ENCODE measurements around the gene NUDT5.
"Not testable (repeated sequence)": the region's sequence is repeated elsewhere in the genome, so short reads cannot be mapped to it uniquely, and the experiment has no call there.

Gene NUDT5

GRCh38 chr10:12202226-12202625, 6.5 kb upstream of the NUDT5 start:
- no peak for DNase-seq

GRCh38 chr10:12201543-12201942, 5.9 kb upstream of the NUDT5 start:
- no peak for DNase-seq

GRCh38 chr10:12200850-12201249, 5.2 kb upstream of the NUDT5 start:
- DNase-seq = no peak

DNA sequence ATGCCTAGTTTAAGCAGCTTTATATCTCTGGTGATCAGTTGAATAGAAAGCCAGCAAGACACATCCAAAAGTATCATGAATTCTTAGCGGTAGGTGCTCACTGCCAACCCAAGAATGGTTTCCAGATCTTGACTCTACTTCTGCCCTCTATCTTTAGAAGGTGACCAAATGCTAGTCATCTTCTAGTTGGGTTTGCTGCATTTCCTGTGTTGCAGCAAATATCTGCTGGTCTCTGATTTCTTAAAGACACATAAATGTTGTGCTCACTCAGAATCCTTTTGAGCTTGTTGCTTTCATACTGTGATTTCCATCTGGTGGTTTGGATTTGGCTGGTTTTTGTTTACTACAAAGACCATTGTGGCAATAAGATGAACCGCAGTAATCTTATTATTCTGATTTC, 2.5 kb upstream of the NUDT5 start:
- peak; percentile 27 to 38 for DNase-seq

GRCh38 chr10:12196531-12197211, 980 bp upstream of the NUDT5 start:
- DNase-seq = no peak

DNA sequence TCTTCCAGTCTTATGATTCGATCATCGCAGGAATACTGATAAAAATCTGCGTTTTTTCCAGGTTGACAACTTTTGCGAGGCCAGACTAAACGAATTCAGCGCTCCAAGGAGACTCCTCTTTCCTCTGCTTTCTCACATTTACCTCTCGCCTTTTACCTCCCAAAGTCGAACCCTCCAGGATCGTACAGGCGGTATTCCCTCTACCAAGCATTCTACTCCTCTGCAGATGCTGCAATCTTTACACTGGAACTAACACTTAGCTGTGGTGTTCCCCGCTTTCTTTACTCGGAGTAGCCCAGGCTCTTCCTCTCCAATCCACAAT, 449 bp downstream of the NUDT5 start:
- DNase-seq = no peak

DNA sequence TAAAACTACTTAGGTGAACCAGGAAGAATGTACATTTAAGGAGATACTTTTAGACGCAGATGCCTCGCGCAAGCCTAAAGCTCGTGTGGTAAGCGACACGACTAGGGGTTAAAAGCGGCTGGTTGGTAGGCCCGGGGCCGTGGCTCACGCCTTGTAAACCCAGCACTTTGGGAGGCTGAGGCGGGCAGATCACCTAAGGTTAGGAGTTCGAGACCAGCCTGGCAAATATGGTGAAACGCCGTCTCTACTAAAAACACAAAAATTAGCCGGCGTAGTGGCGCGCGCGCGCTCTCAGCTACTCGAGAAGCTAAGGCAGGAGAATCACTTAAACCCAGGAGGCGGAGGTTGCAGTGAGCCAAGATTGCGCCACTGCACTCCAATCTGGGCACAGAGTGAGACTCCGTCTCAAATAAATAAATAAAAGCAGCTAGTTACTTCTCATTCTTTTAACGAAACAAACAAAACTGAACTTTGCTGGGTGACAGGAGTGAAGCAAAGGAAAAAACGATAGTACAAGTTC, 879 bp downstream of the NUDT5 start:
- DNase-seq = peak; percentile 32 to 43

DNA sequence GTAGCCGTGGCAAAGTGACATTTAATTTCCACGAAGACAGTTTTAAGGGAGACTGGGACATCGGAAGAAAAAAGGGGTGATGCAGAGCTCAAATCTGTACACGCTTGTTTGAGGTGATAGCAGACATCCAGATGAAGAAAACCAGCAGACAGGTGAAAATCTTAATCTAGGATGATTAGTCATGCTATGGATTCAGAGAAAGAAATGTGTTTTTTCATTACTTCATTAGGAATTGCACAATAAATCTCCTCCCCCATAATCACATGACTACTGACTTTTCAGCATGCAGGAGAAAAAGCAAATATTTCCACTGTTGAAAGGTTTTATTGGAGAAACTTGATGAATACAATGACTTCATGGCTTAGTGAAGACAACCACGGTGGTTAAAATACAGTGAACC, 2.5 kb downstream of the NUDT5 start:
- DNase-seq = peak; percentile 65 to 73

DNA sequence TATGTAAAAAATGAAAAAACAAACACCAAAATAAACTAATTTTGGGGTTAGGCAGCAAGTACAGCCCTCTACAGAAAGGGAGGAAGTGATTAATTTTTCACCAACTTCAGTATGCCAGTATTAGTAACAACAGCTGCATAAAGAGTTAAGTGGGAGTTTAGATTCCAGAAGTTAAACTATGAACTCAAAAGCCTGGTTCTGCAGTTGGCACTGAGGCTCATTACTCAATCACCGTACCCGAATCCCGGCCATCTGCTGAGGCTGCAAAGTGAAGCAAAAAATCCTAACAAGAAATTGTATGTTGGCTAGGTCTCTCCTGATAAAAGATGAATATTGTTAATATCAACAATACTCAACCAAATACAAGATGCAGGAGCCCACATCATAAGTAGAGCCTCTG, 4.0 kb downstream of the NUDT5 start:
- DNase-seq = peak in 1 of 2 donors; percentile 43

DNA sequence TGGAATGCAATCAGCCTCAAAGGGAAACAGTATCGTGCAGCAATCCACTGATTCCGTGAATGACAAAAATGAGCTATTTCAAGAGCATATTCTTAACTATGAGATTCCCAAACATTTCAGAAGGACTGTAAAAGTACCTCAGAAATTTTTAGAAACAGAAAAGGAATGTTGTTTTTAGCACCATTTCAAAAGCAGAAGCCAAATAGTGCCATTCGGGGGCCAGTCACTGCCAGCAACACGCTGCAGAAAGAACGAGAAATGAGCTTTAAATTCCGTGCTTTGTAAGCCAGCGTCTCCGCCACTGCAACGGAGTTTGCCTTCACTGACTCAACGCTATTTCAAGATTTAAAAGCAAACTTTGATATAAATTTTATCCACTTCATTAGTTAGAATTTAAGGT, 6.3 kb downstream of the NUDT5 start:
- DNase-seq = no peak

DNA sequence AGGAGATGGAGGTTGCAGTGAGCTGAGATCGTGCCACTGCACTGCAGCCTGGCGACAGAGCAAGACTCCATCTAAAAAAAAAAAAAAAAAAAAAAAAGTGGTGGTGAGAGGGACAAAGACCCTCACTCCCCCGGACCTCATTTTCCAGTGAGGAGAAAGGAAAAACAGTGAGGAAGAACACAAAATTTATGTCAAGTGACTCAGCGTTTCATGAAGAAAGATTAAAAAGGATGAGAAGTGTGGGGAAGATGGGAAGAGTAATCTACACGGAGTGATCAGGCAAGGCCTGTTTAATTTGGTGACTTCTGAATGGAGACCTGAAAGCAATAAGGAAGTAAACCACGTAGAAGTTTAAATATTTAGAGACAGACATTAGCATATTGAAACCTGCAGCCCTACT, 7.0 kb downstream of the NUDT5 start:
- no peak for DNase-seq

DNA sequence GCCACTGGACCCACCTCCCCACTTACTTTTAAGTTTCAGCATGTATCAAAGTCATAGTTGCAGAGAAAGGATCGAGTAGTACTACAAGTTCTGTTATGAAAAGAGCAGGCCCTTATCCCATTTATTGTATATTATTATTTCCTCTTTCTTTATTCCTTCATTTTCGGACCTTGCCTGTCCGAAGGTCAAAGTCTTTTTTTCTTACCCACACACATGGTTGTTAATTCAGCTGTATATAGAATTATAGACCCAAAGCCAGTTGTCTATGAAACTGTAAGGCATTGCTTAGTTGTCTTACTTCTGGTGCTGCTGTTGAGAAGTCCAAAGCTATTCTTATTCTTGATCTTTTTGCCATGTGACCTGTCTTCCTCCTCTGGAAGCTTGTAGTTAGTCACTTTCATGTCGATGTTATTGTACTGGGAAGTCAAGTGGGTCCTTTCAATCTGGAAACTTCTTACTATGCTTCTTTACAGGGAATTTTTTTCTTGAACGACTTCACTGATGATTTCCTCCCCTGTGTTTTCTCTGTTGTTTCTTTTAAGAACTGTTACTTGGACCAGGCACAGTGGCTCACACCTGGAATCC, 8.3 kb downstream of the NUDT5 start:
- no peak for DNase-seq

DNA sequence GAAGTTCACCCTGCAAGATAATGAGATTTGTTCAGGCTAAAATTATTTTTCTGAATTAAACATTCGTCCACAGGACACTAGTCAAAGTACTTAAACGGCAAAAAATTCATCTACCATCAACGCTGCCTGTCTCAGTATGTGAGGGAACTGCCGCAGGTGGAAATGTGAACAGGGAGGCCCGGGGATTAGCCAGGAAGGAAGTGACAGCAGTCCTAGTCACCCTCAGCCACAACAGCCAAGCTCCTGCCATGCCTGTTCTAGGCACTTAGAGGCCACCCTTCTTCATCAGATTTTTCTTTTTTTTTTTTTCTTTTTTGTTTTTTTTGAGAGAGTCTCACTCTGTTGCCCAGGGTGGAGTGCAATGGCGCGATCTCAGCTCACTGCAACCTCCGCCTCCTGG, 9.4 kb downstream of the NUDT5 start:
- no peak for DNase-seq

DNA sequence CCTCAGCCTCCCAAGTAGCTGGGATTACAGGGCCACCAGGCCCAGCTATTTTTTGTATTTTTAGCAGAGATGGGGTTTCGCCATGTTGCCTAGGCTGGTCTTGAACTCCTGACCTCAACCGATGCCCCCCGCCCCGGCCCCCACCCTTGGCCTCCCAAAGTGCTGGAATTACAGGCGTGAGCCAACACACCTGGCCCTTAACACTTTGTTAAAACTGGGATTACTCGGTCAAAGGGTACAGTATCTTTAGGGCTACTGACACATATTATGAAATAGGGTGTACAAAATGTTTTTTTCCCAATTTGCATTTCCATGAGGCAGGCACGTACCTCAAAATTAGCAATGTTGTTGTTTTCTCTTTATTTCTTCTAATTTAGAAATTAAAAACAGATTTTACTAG, 11.5 kb downstream of the NUDT5 start:
- no peak for DNase-seq

DNA sequence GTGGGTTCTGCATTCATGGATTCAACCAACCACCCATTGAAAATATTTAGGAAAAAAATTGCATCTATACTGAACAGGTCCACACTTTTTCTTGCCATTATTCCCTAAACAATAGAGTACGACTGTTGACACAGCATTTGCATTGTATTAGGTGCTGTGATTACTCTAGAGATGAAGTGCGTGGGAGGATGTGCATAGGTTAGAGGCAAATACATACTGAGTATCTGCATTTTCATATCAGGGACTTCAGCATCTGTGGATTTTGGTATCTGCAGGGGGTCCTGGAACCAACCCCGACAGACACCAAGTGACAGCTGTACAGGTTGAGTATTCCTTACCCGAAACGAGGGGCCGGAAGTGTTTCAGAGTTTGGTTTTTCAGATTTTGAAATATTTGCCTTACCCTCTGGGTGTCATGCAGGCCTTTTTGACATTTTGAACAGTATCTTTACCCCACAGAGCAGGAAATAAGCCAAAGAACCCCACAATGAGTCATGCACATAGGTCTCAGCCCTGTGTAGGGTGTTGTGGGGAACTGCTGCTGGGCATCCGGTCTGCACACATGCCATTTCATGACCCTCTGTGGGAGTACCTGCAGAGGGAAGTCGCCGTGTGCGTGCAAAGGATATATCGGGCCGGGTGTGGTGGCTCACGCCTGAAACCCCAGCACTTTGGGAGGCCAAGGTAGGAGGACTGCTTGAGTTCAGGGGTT, 14.5 kb downstream of the NUDT5 start:
- DNase-seq = peak; percentile 67 to 83

DNA sequence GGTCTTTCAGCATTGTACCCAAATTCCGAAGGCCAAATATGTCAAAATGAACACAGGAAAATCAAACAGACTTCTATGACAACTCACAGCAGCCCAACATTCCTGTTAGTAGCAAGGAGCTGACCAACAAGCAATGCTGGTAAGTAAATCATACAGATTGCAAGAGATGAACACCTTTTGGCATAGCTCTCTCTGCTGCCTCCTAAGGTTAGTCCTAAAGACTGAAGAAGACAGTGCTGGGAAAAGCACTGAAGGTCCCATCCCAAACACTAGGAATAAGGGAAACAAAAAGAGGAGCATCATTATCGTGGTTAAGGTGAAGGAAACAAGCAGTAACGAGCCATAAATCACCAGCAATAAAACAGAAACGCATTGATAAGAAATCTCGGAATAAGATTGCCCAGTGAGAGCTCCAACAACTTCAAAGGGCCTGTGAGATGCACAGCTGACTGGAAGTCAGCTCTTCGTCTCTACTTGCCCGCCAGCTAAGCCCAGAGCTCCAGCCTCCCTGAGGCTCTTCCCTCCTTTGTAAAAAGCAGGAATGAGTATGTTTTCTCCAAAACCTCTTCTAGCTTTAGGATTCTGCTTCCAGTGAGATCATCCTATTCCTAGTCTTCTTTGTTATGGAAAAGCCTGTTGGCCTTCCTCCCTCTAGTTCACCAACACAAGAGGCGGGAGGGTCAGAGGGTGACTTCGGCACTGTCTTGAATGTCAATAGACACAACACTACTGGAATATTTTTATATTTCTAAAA, 15.3 kb downstream of the NUDT5 start:
- DNase-seq = no peak

- DNase-seq = peak in 1 of 2 donors; percentile 38
Measured at GRCh38 chr10:12179606-12180170, 16.0 kb downstream of the NUDT5 start.

DNA sequence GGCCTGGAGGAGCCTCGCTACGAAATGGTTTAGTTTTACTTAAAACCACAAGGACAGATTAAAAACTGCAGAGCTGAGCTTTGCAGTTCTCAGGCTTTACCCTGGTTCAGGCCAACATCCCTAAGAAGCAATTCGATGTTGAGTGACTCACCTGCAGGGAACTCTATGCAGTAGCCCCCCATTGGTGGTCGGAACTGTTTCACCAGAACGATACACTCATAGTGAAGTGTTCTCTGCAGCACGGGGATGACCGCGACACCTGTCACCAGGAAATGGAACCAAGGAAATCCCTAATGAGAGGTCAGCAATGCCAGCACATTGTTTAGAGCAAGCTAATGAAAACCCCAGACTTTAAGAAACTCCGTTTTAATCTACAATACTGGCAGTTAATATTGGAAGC, 18.0 kb downstream of the NUDT5 start:
- DNase-seq = no peak

DNA sequence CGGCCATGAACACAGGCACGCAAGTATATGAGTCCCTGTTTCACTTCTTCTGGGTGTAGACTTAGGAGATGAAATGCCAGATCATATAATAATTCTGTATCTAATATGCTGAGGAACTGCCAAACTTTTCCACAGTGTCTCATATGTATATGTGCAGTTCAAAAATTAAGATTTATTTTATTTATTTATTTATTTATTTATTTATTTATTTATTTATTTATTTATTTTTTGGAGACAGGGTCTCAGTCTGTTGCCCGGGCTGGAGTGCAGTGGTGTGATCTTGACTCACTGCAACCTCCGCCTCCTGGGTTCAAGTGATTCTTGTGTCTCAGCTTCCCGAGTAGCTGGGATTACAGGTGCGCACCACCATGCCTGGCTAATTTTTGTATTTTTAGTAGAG, 24.2 kb downstream of the NUDT5 start:
- DNase-seq = not testable (repeated sequence)

GRCh38 chr10:12165999-12166775, 29.5 kb downstream of the NUDT5 start:
- no peak for DNase-seq

DNA sequence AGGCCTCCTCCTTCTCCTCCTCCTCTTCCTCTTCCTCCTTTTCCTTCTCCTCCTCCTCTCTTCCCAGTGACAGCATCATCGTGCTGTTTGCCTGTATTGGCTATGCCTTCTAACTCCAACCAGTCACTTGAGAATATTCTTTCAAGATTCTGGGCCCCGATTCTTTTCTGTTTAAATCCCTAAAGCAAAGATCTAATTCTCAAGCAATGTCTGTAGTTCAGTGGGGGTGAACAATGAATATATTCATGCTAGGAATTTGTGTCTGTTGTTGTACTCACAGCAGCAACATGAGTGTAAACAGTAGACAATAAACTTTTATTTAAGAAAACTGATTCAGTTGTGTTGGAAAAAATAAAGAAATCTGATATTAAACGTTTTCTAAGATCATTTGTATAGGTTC, 30.7 kb downstream of the NUDT5 start:
- no peak for DNase-seq

- DNase-seq = no peak
Measured at GRCh38 chr10:12164085-12164484, 31.6 kb downstream of the NUDT5 start.

Measured in inflammatory macrophage treated with lipopolysaccharide for 1 hour (primary cell).